SK-N-SH (cell line): Measurements from ENCODE around the gene ZSCAN5C. TPM values are rescaled to one million over a fixed set of nuclear protein-coding genes. Genes with fewer than 3 reads are reported as not detected.

Experiments used
- CTCF ChIA-PET: fragments of 300-600, 350-600 bp; formaldehyde crosslinking; extraction: SDS; loops from one replicate; lab custom pipeline; 2021; lab: Yijun Ruan, JAX
- POLR2A ChIA-PET: fragments of 350-600 bp; sonication (Branson Sonifier 250); formaldehyde crosslinking; extraction: SDS; loops from one replicate; lab custom pipeline; 2020; ENCODE audit warnings: antibody characterized with exemption, inconsistent platforms; lab: Yijun Ruan, JAX
- DNase-seq: peaks from one replicate; pipeline ENCODE4 v3.0.0; 2012
- H2AFZ ChIP-seq: fragments of 200-600 bp; sonication (generic); 2 replicates; pipeline ENCODE4 v1.8.1; 2016; ENCODE audit warnings: antibody characterized with exemption, mild to moderate bottlenecking, low read depth
- H3F3A ChIP-seq: fragments of 200-600 bp; sonication (generic); replicated peaks from 2 replicates; pipeline ENCODE3; 2016; ENCODE audit warnings: antibody characterized with exemption, mild to moderate bottlenecking; ENCODE audit not compliant: insufficient read depth
- H3K27ac ChIP-seq, 2 experiments: fragments of 200-500 bp in 1 of 2; fragments of 200-600 bp in 1 of 2; sonication (Bioruptor generic) in 1 of 2; sonication (generic), shearing (Covaris generic) in 1 of 2; 2 replicates each; pipeline versions ENCODE4 v1.5.1 to v1.6.1; 2014 to 2016; ENCODE audit warnings: low read depth in 2 of 2, inconsistent platforms in 1 of 2, low read length in 1 of 2, mild to moderate bottlenecking in 1 of 2, mixed read lengths in 1 of 2
- H3K27me3 ChIP-seq: fragments of 200-600 bp; sonication (generic), shearing (Covaris generic); 2 replicates; pipeline ENCODE4 v1.6.1; 2016; ENCODE audit warnings: mixed run types; ENCODE audit not compliant: insufficient read depth
- H3K36me3 ChIP-seq, 2 experiments: fragments of 200-500 bp in 1 of 2; fragments of 200-600 bp in 1 of 2; sonication (Bioruptor generic) in 1 of 2; sonication (generic) in 1 of 2; replicated peaks in 1 of 2; 2 replicates each; pipeline versions ENCODE3 to v1.5.1; 2014 to 2016; ENCODE audit warnings: low read length in 1 of 2, mild to moderate bottlenecking in 1 of 2; ENCODE audit not compliant: insufficient read depth in 2 of 2, control insufficient read depth in 1 of 2
- H3K4me1 ChIP-seq, 2 experiments: fragments of 200-500 bp in 1 of 2; fragments of 200-600 bp in 1 of 2; sonication (Bioruptor generic) in 1 of 2; sonication (generic), shearing (Covaris generic) in 1 of 2; 2 replicates each; pipeline versions ENCODE4 v1.5.1 to v1.6.1; 2014 to 2016; ENCODE audit warnings: low read depth in 1 of 2, low read length in 1 of 2, mixed run types in 1 of 2; ENCODE audit not compliant: insufficient read depth in 2 of 2, control insufficient read depth in 1 of 2
- H3K4me2 ChIP-seq: fragments of 200-600 bp; sonication (generic), shearing (Covaris generic); 2 replicates; pipeline ENCODE4 v1.6.1; 2017; ENCODE audit warnings: mixed run types
- H3K4me3 ChIP-seq, 2 experiments: fragments of 200-500 bp in 1 of 2; fragments of 200-600 bp in 1 of 2; sonication (Bioruptor generic) in 1 of 2; sonication (generic), shearing (Covaris generic) in 1 of 2; 2 replicates each; pipeline versions ENCODE4 v1.5.1 to v1.8.1; 2014 to 2016; ENCODE audit warnings: low read depth in 2 of 2, inconsistent platforms in 1 of 2, low read length in 1 of 2, mild to moderate bottlenecking in 1 of 2, mixed read lengths in 1 of 2, moderate library complexity in 1 of 2
- H3K79me2 ChIP-seq: fragments of 200-600 bp; sonication (generic); 2 replicates; pipeline ENCODE4 v1.8.1; 2017; ENCODE audit warnings: mild to moderate bottlenecking; ENCODE audit not compliant: insufficient read depth
- H3K9ac ChIP-seq: fragments of 200-600 bp; sonication (generic); 2 replicates; pipeline ENCODE4 v1.6.1; 2017; ENCODE audit warnings: mixed run types
- H3K9me2 ChIP-seq: fragments of 200-600 bp; sonication (generic); 2 replicates; pipeline ENCODE4 v1.6.1; 2017; ENCODE audit warnings: mixed run types
- H3K9me3 ChIP-seq: fragments of 200-600 bp; sonication (generic); 2 replicates; pipeline ENCODE4 v1.6.1; 2017; ENCODE audit warnings: mixed run types, mild to moderate bottlenecking, moderate library complexity
- H4K20me1 ChIP-seq: fragments of 200-600 bp; sonication (generic); 2 replicates; pipeline ENCODE4 v1.6.1; 2017; ENCODE audit warnings: mild to moderate bottlenecking, mixed run types; ENCODE audit not compliant: insufficient read depth
- ELF1 ChIP-seq: IDR thresholded peaks from 2 replicates; pipeline ENCODE4 v1.4.0; 2012
- EZH2phosphoT487 ChIP-seq: fragments of 200-600 bp; sonication (generic); IDR thresholded peaks from 2 replicates; pipeline ENCODE4 v1.6.1; 2017; ENCODE audit warnings: low read depth, mixed run types, mild to moderate bottlenecking, antibody characterized with exemption, moderate library complexity, borderline replicate concordance
- FOSL2 ChIP-seq: IDR thresholded peaks from 2 replicates; pipeline ENCODE4 v1.4.0; 2012; ENCODE audit warnings: low read depth, mild to moderate bottlenecking, moderate library complexity, borderline replicate concordance
- FOXM1 ChIP-seq: IDR thresholded peaks from 2 replicates; pipeline ENCODE4 v1.4.0; 2012; ENCODE audit warnings: low read depth, mild to moderate bottlenecking
- GABPA ChIP-seq: IDR thresholded peaks from 2 replicates; pipeline ENCODE4 v1.4.0; 2012; ENCODE audit warnings: low read depth, mild to moderate bottlenecking
- MEF2A ChIP-seq: IDR thresholded peaks from 2 replicates; pipeline ENCODE4 v1.4.0; 2012; ENCODE audit warnings: low read depth, borderline replicate concordance
- NFIC ChIP-seq: IDR thresholded peaks from 2 replicates; pipeline ENCODE4 v1.4.0; 2012; ENCODE audit warnings: borderline replicate concordance
- NRF1 ChIP-seq: IDR thresholded peaks from 2 replicates; pipeline ENCODE4 v1.6.1; 2012; ENCODE audit warnings: low read depth, mild to moderate bottlenecking, low read length
- POLR2AphosphoS5 ChIP-seq: IDR thresholded peaks from 2 replicates; pipeline ENCODE4 v1.6.1; 2012; ENCODE audit warnings: low read depth, low read length
- REST ChIP-seq: IDR thresholded peaks from 2 replicates; pipeline ENCODE4 v1.6.1; 2012; ENCODE audit warnings: mild to moderate bottlenecking, low read depth, low read length, moderate library complexity
- RFX5 ChIP-seq: IDR thresholded peaks from 2 replicates; pipeline ENCODE4 v1.6.1; 2012; ENCODE audit warnings: mild to moderate bottlenecking, improper control_type of control experiment, low read length
- RXRA ChIP-seq: IDR thresholded peaks from 2 replicates; pipeline ENCODE4 v1.4.0; 2012; ENCODE audit warnings: low read depth, mild to moderate bottlenecking, borderline replicate concordance
- SIN3A ChIP-seq: IDR thresholded peaks from 2 replicates; pipeline ENCODE4 v1.6.1; 2012; ENCODE audit warnings: low read depth, mild to moderate bottlenecking, low read length, moderate library complexity, borderline replicate concordance
- TEAD4 ChIP-seq: IDR thresholded peaks from 2 replicates; pipeline ENCODE4 v1.4.0; 2012; ENCODE audit warnings: mild to moderate bottlenecking, borderline replicate concordance; ENCODE audit not compliant: insufficient read depth
- USF1 ChIP-seq: IDR thresholded peaks from 2 replicates; pipeline ENCODE4 v1.4.0; 2012; ENCODE audit warnings: low read depth, borderline replicate concordance
- YY1 ChIP-seq: IDR thresholded peaks from 2 replicates; pipeline ENCODE4 v1.4.0; 2012; ENCODE audit warnings: low read depth, mild to moderate bottlenecking
- ZBTB33 ChIP-seq: IDR thresholded peaks from 2 replicates; pipeline ENCODE4 v1.4.0; 2012; ENCODE audit warnings: low read depth, borderline replicate concordance
- WGBS: methylation state at CpG from one replicate; pipeline ENCODE4 v1.1.6; 2017; ENCODE audit warnings: low lambda C conversion rate; 5-methylcytosine and 5-hydroxymethylcytosine counted together
- polyA plus RNA-seq, 3 experiments: library from polyadenylated mRNA; depleted of rRNA; stranded (reverse); fragments of >200 nt; gene quantifications; 2 replicates each; pipeline ENCODE4 v1.2.3, GENCODE V29; 2012
- TF ChIP-seq, protein P1 (sequence below): fragments of 150-350 bp; IDR thresholded peaks from 2 replicates; pipeline ENCODE4 v1.6.1; 2016; ENCODE audit warnings: mild to moderate bottlenecking, low read depth, low read length
- TF ChIP-seq, protein P2 (sequence below): IDR thresholded peaks from 2 replicates; pipeline ENCODE4 v1.4.0; 2012; ENCODE audit warnings: low read depth

Gene ZSCAN5C
- polyA plus RNA-seq, 1 of the 3 experiments (the other 2 are of a cell fraction): not detected

DNA sequence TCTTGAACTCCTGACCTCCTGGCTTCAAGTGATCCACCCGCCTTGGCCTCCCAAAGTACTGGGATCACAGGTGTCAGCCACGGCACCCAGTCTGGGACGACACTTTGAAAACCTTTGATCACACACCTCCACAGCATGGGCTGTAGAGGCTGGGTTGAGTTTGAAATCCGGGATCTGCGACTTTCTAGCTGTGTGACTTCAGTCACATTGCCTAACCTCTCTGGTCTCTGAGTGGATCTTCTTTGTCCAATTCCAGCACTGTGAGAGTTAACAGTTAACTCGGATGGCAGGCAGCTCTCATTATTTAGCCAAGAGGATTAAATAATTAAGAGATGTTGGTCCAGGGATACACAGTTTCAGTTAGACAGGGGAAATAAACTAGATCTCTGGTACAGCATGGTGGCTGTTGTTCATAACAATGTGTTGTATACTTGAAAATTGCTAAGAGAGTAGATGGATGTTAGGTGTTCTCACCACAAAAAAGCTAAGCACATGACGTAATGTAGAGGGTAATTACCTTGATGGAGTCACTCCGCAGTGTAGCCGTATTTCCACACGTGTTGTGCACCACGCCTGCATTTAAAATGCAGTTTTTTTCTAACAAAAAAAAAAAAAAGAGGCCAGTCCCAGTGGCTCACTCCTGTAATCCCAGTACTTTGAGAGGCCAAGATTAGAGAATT lies 24.4 kb upstream of the ZSCAN5C start:
- H3K4me1 ChIP-seq: no peaks in the 10 kb centered on the region
- no peak overlapping the region for H2AFZ ChIP-seq
- H3K4me3 ChIP-seq: no peak overlapping the region
- H3F3A ChIP-seq: no peaks in the 10 kb centered on the region
- POLR2A ChIA-PET: no interaction called here
- no peak overlapping the region for H3K4me2 ChIP-seq
- WGBS: 15% methylated on average over 11 of the region's 11 CpGs
- TF ChIP-seq RFX5: no peak
- TF ChIP-seq FOSL2: no peak
- TF ChIP-seq USF1: no peak
- TF ChIP-seq GABPA: no peak
- TF ChIP-seq REST: no peak
- no peak for TF ChIP-seq NRF1
- no peak for TF ChIP-seq FOXM1
- TF ChIP-seq SIN3A: no peak
- TF ChIP-seq TEAD4: no peak
- no peak for TF ChIP-seq YY1
- no peak for TF ChIP-seq MEF2A
- TF ChIP-seq EZH2phosphoT487: no peak
- no peak for TF ChIP-seq POLR2AphosphoS5
- TF ChIP-seq RXRA: no peak
- no peak for TF ChIP-seq ZBTB33
- TF ChIP-seq, protein P1, sequence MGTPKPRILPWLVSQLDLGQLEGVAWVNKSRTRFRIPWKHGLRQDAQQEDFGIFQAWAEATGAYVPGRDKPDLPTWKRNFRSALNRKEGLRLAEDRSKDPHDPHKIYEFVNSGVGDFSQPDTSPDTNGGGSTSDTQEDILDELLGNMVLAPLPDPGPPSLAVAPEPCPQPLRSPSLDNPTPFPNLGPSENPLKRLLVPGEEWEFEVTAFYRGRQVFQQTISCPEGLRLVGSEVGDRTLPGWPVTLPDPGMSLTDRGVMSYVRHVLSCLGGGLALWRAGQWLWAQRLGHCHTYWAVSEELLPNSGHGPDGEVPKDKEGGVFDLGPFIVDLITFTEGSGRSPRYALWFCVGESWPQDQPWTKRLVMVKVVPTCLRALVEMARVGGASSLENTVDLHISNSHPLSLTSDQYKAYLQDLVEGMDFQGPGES: no peak
- TF ChIP-seq ELF1: no peak
- TF ChIP-seq NFIC: no peak
- TF ChIP-seq, protein P2, sequence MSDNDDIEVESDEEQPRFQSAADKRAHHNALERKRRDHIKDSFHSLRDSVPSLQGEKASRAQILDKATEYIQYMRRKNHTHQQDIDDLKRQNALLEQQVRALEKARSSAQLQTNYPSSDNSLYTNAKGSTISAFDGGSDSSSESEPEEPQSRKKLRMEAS: no peak
- TF ChIP-seq, all 33 proteins: peak for 0
- H3K9ac ChIP-seq: no peak overlapping the region
- H3K36me3 ChIP-seq: no peaks in the 10 kb centered on the region
- H3K79me2 ChIP-seq: no peaks in the 10 kb centered on the region
- no peaks in the 10 kb centered on the region for H4K20me1 ChIP-seq
- H3K27ac ChIP-seq: no peak overlapping the region
- H3K9me3 ChIP-seq: no peaks in the 10 kb centered on the region
- CTCF ChIA-PET: interaction anchor here (1.5 to 2.8 kb wide), 5 partner anchors 15 to 156 kb away, joined by 4 to 11 read pairs (median 8); no protein-coding TSS in a partner anchor
- peaks cover 86% of the 10 kb centered on the region for H3K27me3 ChIP-seq
- DNase-seq: no peak
- no peaks in the 10 kb centered on the region for H3K9me2 ChIP-seq
